Stimulated activated CD8-positive, alpha-beta memory T cell treated with anti-CD3 and anti-CD28 coated beads, Interleukin-15, amount 100 ng/mL, for 4 hours (primary cell): ENCODE measurements around the gene MIB2.
"Not testable (repeated sequence)": the region's sequence is repeated elsewhere in the genome, so short reads cannot be mapped to it uniquely, and the experiment has no call there.

Source experiments
- DNase-seq, 2 donors: peaks; one replicate each; pipeline ENCODE4 v3.0.0-alpha.2; 2020; ENCODE audit warnings: low read depth in 2 of 2

The MIB2 gene

GRCh38 chr1:1627261-1627828, 12.0 kb downstream of the MIB2 start:
- no peak for DNase-seq

GRCh38 chr1:1627829-1628753, 12.8 kb downstream of the MIB2 start:
- DNase-seq: no peak

GRCh38 chr1:1628754-1629429, 13.6 kb downstream of the MIB2 start:
- no peak for DNase-seq

GRCh38 chr1:1629430-1630190, 14.3 kb downstream of the MIB2 start:
- peak; percentile 74 to 80 for DNase-seq

GRCh38 chr1:1630191-1630964, 15.1 kb downstream of the MIB2 start:
- DNase-seq: peak; percentile 90 to 94

GRCh38 chr1:1630965-1631781, 15.9 kb downstream of the MIB2 start:
- no peak for DNase-seq

- DNase-seq: no peak
These were observed 16.6 kb downstream of the MIB2 start, which contains the start of gene MMP23B for GRCh38 chr1:1631782-1632420. TSS of gene MMP23B (plus strand) at chr1:1632173. CDS start at chr1:1632219, 46 bp downstream.

- not testable (repeated sequence) for DNase-seq
These were observed 18.1 kb downstream of the MIB2 start for GRCh38 chr1:1633409-1633808.

- DNase-seq: not testable (repeated sequence)
These were observed 19.3 kb downstream of the MIB2 start for GRCh38 chr1:1634613-1635012.

GRCh38 chr1:1636621-1637478, 21.6 kb downstream of the MIB2 start:
- not testable (repeated sequence) for DNase-seq

GRCh38 chr1:1637479-1637875, 22.2 kb downstream of the MIB2 start:
- not testable (repeated sequence) for DNase-seq

GRCh38 chr1:1638528-1638927, 23.2 kb downstream of the MIB2 start:
- DNase-seq: not testable (repeated sequence)

GRCh38 chr1:1639368-1639767, 24.1 kb downstream of the MIB2 start:
- DNase-seq: not testable (repeated sequence)

GRCh38 chr1:1640081-1640480, 24.8 kb downstream of the MIB2 start:
- DNase-seq: not testable (repeated sequence)

- not testable (repeated sequence) for DNase-seq
These were observed 25.6 kb downstream of the MIB2 start for GRCh38 chr1:1640711-1641461.

GRCh38 chr1:1646326-1646725, 31.0 kb downstream of the MIB2 start:
- not testable (repeated sequence) for DNase-seq

GRCh38 chr1:1647567-1648241, 32.4 kb downstream of the MIB2 start:
- DNase-seq: not testable (repeated sequence)
